Fibroblast of lung (primary cell): ENCODE results near the gene PSMB8.

Experiments used
- EZH2 ChIP-seq: IDR thresholded peaks from 2 replicates; pipeline ENCODE4 v1.5.1; 2012; ENCODE audit warnings: low read length, control low read depth, mild to moderate bottlenecking; ENCODE audit errors: missing control alignments
- TF ChIP-seq, protein P1 (sequence below), 2 donors: IDR thresholded peaks in 1 of 2; conservative IDR thresholded peaks in 1 of 2; 1 replicate in 1 of 2; 2 replicates in 1 of 2; pipeline ENCODE4 v1.5.1; 2011 to 2012; ENCODE audit warnings: low read length in 2 of 2, control low read depth in 1 of 2, inconsistent platforms in 1 of 2, low read depth in 1 of 2, mild to moderate bottlenecking in 1 of 2

DNA sequence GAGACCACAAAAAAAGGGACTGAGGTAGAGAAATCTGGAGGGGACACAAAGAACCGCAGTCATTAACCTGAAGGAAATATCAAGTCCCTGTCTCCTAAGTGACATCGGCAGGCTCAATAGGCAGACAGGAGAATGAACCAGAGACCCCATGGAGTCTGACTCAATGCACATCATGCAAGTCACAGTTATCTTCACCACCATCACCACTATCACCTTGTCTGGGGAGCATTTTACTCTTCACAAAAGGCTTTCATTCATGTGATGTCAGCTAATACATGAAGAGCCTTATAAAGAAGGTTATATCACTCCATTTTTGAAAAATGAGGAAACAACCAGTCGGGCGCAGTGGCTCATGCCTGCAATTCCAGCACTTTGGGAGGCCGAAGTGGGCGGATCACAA, 5.3 kb upstream of the PSMB8 start:
- TF ChIP-seq, protein P1, sequence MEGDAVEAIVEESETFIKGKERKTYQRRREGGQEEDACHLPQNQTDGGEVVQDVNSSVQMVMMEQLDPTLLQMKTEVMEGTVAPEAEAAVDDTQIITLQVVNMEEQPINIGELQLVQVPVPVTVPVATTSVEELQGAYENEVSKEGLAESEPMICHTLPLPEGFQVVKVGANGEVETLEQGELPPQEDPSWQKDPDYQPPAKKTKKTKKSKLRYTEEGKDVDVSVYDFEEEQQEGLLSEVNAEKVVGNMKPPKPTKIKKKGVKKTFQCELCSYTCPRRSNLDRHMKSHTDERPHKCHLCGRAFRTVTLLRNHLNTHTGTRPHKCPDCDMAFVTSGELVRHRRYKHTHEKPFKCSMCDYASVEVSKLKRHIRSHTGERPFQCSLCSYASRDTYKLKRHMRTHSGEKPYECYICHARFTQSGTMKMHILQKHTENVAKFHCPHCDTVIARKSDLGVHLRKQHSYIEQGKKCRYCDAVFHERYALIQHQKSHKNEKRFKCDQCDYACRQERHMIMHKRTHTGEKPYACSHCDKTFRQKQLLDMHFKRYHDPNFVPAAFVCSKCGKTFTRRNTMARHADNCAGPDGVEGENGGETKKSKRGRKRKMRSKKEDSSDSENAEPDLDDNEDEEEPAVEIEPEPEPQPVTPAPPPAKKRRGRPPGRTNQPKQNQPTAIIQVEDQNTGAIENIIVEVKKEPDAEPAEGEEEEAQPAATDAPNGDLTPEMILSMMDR (conservative IDR thresholded peaks at IDR 0.05 in 1 of 2, IDR thresholded peaks at IDR 0.05 in 1 of 2; ENCODE audit: low read depth in 1 of 2, low read length in 2 of 2), result no peak
- no peak for TF ChIP-seq EZH2
